ENCODE measurements around the gene RS1. TPM values are rescaled to one million over a fixed set of nuclear protein-coding genes. Genes with fewer than 3 reads are reported as not detected.

RS1 gene
- total RNA-seq, 1 experiment from 2014 or later, result 0.08 TPM

DNA sequence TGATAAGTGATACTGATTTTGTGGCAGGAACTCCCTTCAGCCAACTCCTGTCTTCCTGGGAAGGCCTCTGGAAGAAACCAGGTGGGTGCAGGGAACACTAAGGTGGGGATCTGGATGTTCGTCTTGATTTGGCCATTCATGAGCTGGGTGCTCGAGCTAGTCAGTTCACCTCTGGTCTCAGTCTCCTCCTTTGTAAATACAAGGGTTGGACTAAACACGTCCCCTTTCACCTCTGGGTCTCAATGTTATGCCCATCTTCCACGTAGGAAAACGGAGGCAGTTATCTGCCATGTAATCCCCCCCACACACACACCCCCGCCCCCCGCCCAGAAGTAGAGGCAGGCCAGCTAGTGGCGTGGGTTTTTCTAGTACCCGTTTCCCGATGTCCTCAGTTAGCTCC, 4.1 kb upstream of the RS1 start:
- no peak for DNase-seq (ENCODE audit: low read depth, low spot score)
- in situ Hi-C loops (cut with HindIII; ENCODE audit: low pct_unique_long_range_greater_than_20kb, low sequenced_read_pairs), result no loop called here

DNA sequence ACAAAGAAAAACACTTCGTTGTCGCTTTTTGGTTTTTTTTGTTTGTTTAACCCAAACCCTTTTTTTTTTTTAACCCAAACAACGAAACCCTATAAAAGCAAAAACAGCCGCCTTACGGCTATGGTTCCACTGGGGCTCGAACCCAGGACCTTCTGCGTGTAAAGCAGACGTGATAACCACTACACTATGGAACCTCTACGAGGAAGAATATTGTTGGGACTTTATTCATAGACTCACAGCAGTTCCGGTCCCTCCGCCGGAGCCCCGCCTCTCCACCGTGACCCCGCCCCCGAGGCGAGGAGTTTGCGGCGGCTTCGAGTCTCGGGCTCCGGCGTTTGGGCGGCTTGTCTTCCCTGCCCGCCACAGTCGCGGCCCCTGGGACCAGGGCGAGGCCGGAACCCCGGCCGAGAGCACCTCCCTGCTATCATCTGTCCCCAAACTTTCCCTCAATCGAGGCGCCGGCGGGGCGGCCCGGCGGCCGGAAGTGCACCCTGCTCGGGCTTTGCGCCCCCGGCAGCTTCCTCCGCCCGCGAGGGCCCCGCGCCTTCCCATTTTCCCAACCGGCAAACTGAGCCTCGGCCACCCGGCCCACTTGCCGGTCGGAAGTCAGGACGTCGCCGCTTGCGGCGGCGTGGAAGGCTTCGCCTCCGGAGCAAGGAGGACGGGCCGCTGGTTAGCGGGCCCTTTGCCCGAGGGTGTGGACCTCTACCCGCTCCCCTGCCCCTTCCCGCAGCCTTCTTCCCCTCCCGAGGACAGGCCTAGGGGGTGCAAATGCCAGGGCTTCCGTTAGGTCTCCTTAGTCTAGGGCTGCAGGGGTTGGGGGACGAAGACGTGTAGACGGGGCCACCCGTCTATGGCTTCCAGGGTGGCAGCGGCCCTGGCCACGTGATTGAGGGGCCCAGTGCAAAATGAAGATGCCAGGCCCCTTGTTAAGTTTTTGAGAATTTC, 3.2 kb upstream of the RS1 start:
- peak; percentile 73 for DNase-seq (ENCODE audit: low read depth, low spot score)
- in situ Hi-C loops (cut with HindIII; ENCODE audit: low pct_unique_long_range_greater_than_20kb, low sequenced_read_pairs), result no loop called here

DNA sequence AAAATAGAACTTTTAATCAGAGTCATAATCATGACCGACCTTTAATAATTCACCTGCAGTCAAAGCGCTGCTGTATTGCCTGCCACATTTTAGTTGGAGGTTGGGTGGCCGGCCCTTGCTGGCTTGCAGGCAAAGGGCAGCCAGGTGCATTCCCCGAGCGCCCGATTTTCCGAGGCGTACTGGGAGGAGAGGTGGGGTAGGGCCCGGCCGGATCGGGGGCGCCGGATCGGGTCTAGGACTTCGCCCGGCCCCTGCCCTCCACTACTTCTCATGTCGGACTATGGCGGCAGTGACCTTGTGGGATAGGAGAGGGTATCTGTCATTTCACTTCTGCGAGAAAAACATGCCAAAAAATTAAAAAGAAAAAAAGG, 2.5 kb upstream of the RS1 start:
- in situ Hi-C loops (cut with HindIII; ENCODE audit: low pct_unique_long_range_greater_than_20kb, low sequenced_read_pairs), result no loop called here
- DNase-seq (ENCODE audit: low read depth, low spot score), result no peak

DNA sequence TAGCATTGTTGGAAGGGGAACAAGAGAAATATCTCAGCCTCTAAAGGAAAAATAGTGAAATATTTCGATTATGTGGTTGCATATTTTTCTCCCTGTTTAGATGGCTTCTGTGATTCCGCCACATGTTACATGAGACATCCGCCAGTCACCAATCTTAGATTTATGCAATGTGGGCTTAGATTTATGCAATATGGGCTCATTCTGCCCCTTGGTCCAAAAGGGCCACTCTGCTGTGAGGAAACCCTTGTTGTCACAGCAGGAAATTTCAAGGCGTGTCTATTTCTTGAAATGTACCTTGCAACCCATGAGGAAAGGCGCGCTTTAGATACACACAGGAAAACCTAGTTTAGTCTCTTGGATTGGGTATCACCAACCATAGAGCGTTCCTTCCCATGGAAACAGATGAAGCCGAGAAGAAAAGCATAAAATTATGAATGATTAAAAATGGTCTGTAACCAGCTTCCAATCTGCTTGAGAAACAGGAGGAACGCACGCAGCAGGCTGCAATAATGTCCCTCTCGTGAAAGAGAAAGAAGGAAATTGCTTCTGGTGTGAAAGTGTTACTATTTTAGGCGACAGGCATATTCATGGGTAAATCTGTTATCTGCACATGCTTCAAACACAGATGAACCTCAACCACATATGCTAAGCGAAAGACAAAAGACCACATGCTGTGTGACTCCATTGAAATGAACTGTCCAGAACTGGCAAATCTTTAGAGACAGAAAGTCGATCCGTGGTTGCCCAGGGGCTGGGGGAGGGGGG, 3.7 kb downstream of the RS1 start:
- no peak for DNase-seq (ENCODE audit: low read depth, low spot score)
- in situ Hi-C loops (cut with HindIII; ENCODE audit: low pct_unique_long_range_greater_than_20kb, low sequenced_read_pairs), result no loop called here

DNA sequence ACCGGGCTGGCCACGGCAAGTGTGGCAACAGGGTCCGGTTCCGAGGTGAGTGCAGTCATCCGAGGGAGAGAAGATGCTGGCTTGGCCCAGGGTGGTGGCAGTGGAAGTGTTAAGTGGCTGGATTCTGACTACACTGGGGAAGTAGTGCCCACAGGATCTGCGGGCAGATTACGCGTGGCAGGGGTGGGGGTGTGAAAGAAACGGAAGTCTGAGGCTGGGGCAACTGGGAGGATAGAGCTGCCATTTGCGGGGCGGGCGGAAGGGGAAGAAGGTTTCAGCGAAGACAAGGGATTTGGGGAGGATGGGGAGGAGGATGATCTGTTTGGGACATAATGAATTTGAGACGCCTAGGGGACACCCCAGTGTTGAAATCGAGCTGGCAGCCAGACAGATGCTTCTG, 5.3 kb downstream of the RS1 start:
- no peak for DNase-seq (ENCODE audit: low read depth, low spot score)
- in situ Hi-C loops (cut with HindIII; ENCODE audit: low pct_unique_long_range_greater_than_20kb, low sequenced_read_pairs), result no loop called here

DNA sequence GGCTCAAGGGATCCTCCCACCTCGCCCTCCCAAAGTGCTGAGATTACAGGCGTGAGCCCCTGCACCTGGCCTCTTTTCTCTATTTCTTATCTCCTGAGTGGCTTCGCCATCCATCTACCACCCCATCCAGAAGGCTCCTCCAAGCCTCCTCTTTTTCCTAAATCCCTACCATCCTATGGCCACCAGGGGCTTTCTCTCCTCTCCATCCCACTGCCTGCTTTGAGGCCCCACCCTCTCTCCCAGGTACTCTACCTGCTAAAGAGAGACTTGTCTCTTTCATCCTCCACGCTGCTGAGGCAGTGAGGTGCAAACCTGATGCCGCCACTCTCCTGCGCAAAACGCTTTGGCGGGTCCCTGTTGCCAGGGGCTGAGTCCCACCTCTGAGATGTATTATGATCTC, 7.0 kb downstream of the RS1 start:
- no peak for DNase-seq (ENCODE audit: low read depth, low spot score)
- in situ Hi-C loops (cut with HindIII; ENCODE audit: low pct_unique_long_range_greater_than_20kb, low sequenced_read_pairs), result no loop called here

DNA sequence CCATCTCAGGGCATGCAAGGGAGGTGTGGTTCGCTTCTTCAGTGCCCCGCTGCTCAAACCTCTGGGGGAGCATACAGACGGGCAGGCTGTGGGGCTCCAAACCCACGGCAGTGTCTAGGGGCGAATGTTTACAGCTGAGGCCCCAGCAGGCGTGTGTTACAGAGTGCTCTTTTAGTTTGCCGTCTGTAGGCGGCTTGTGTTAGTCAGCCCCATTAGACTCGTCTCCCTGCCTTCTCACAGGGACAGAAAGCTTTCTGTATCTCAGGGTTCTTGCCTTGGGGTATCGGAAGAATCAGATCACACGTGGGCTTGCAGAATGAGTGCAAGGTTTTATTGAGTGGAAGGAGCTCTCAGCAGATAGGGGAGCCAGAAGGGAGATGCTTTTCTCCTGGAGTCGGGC, 10.6 kb downstream of the RS1 start:
- in situ Hi-C loops (cut with HindIII; ENCODE audit: low pct_unique_long_range_greater_than_20kb, low sequenced_read_pairs), result no loop called here
- peak; percentile 54 for DNase-seq (ENCODE audit: low read depth, low spot score)

DNA sequence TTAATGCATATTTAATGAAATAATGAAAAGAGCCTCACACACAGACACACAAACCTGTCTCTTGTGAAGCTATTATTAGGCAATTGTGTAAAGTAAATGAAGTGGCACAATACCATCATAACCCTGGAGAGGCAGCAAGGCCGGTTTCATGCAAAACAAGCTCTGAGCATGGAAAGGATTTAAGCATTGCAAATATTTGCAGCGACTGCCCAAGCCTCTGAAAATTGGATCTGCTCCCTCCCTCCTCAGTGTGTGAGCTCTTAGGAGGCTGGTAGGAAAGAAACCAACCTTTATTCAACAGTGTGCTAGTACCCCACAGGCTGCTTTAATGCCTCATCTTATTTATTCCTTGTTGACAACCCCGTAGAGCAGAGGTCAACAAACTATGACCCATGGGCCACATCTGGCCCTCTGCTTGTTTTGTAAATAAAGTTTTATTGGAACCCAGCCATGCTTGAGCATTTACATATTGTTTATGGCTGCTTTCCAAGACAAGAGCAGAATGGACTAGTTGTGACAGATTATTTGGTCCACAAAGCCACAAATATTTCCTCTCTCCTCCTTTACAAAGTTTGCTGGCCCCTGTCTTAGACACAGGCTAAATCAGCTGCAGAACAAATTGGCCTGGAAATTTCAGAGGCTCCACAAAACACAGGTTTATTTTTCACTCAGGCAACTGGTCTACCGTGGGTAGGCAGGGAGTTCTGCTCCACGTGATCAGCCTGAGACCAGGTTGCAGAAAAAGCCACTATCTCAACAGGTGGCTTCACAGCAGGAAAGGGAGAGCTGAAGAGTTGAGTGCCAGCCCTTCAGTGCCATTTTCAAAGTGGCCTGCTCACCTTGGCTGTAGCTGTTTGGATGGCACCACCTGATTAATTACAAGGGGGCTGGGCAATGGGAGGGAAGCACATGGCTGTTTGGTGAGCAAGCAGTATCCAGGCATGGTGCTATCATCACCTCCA, 16.8 kb downstream of the RS1 start:
- no peak for DNase-seq (ENCODE audit: low read depth, low spot score)
- in situ Hi-C loops (cut with HindIII; ENCODE audit: low pct_unique_long_range_greater_than_20kb, low sequenced_read_pairs), result no loop called here

DNA sequence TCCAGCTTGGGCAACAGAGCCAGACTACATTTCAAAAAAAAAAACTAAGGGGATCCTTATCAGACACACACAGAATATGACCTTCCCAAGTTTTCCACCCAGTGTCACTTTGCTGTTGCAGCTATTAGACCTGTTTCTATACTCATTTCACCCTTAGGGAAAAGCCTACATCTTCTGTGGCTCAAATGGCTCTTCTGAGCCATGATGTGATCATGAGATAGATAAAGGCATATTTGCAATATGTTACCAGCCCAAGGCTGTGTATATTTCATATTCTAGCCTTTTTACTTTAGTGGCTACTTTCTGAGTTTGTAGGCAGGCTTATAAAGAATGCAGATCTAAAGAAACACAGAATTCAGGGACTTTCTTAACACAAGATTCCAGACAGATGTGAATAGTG, 19.3 kb downstream of the RS1 start:
- DNase-seq (ENCODE audit: low read depth, low spot score), result no peak
- in situ Hi-C loops (cut with HindIII; ENCODE audit: low pct_unique_long_range_greater_than_20kb, low sequenced_read_pairs), result no loop called here

DNA sequence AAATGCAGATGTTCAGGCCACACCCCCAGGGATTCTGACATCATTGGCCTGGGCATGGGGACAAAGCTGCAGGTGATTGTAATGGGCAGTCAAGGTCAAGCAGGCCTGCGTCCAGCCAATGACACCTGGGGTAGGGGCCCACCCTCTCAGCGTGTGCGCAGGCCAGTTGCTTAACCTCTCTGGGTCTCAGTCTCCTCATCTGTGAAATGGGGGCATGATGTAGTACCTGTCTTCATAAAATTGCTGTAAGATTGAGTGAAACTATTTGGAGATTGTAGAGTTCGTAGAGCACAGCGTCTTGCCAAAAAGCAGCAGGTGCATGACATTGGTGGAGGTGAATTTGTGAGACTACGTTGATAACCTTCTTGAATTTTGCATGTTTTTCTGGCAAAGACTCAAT, 21.2 kb downstream of the RS1 start:
- in situ Hi-C loops (cut with HindIII; ENCODE audit: low pct_unique_long_range_greater_than_20kb, low sequenced_read_pairs), result no loop called here

DNA sequence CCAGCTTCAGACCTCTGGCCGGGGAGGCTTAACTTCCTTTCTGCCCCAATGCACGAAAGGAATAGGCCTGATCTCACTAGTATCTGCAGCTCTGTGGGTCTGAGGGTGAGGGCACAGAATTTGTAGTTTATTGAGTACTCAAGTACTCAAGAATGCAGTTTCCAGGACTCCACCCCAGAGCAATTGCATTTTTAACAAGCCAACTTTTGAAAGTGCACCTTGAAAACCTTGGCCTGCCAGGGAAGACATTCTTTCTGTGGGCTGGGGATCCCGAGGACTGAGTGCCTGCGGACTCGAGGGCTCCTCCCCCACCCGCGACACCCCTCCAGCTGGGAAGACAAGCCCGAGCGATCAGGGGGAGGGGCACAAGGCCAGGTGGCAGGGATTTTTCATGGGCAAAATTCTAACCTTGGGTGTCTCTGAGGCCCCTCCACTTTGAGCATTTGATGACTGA, 22.4 kb downstream of the RS1 start:
- in situ Hi-C loops (cut with HindIII; ENCODE audit: low pct_unique_long_range_greater_than_20kb, low sequenced_read_pairs), result no loop called here
- no peak for DNase-seq (ENCODE audit: low read depth, low spot score)

More for the DNA sequence above, 21.2 kb downstream of the RS1 start:
- DNase-seq (ENCODE audit: low read depth, low spot score), result no peak

DNA sequence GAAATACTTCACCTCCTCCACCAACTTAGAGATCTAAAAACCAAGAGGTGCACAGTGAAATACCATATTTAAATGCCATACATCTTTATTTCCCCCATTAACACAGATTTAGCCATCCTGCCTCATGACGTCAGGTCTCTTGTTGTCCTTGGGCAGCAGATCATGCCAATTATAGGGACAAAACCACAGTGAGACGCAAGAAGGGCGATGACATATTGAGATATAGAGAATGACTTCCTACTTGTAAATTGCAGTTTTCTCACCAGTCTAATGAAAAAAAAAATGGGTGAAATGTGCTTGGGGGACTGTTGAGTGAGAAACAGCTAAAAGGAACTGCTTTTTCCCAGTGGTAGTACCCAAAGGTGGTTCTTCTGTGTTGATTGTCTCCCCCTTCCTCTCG, 24.3 kb downstream of the RS1 start:
- in situ Hi-C loops (cut with HindIII; ENCODE audit: low pct_unique_long_range_greater_than_20kb, low sequenced_read_pairs), result no loop called here
- DNase-seq (ENCODE audit: low read depth, low spot score), result no peak

DNA sequence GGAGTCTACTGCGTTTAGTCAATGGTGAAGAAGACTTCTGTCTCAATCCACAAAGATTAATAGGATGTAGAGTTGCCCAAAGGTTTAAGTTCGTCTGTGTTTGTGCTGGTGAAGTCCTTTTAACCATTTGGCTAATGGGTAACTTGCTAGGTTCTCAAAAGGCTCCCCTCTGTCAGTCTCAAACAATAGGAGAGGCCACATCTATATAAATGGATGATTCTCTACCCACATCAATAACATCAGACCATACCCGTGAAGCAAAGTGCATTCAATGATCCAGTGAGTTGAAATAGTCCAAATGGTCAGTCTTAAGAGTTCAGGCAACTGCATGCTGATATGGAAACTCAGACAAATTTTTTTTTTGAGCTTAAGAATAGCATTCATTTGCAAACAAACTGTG, 28.1 kb downstream of the RS1 start:
- no peak for DNase-seq (ENCODE audit: low read depth, low spot score)

DNA sequence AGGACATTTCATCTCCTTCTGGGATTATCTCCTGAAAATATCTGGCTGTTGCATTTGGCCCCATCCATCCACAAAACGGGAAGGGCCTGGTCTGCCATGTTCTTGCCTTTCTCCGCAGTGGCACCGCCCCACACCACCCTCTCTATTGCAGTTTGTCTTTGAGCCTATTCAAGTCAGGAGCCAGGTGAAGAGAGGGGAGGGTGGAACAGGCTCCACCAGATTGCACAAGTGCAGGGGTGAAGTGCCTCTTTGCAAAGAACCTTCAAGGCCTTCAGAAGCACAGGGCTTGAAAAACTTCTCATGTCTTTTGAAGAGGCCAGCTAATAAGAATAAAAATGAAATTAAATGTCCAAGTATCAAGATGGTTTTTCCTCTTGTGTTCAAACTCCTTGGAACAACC, 28.7 kb downstream of the RS1 start:
- DNase-seq (ENCODE audit: low read depth, low spot score), result no peak
- in situ Hi-C loops (cut with HindIII; ENCODE audit: low pct_unique_long_range_greater_than_20kb, low sequenced_read_pairs), result no loop called here

More for the DNA sequence above, 28.1 kb downstream of the RS1 start:
- in situ Hi-C loops (cut with HindIII; ENCODE audit: low pct_unique_long_range_greater_than_20kb, low sequenced_read_pairs), result no loop called here

DNA sequence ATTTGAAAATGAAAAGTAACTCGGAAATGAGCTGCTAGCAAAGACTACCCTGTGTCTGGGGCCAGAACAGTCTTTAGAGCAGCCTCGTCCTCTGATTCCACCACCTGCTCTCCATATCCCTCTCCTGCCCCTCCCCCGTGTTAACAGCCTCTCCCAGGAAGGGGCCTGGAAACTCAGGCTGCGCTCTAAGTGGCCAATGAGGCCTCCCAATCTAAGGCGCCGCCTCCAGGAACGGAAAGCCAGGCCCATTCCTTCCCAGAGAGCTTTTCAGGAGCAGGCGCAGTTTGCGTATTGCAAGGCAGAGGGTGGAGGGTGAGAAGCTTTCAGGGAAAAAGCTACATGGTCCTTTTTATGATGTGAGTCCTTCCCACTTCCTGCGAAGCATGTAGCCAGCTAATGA, 31.2 kb downstream of the RS1 start:
- in situ Hi-C loops (cut with HindIII; ENCODE audit: low pct_unique_long_range_greater_than_20kb, low sequenced_read_pairs), result no loop called here
- DNase-seq (ENCODE audit: low read depth, low spot score), result no peak

DNA sequence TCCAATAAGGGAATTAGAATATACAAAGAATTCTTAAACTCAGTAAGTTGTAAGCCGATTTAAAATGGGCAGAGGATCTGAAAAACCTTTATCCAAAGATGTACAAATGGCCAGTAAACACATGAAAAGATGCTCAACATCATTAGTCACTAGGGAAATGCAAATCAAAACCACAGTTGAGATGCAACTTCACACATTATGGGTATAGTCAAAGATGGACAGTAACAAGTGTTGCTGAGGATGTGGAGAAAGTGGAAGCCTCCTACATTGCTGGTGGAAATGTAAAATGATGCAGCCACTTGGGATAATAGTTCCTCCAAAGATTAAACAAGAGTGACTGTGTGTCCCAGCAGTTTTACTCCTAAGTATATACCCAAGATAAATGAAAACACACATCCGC, 32.6 kb downstream of the RS1 start:
- in situ Hi-C loops (cut with HindIII; ENCODE audit: low pct_unique_long_range_greater_than_20kb, low sequenced_read_pairs), result no loop called here
- no peak for DNase-seq (ENCODE audit: low read depth, low spot score)

DNA sequence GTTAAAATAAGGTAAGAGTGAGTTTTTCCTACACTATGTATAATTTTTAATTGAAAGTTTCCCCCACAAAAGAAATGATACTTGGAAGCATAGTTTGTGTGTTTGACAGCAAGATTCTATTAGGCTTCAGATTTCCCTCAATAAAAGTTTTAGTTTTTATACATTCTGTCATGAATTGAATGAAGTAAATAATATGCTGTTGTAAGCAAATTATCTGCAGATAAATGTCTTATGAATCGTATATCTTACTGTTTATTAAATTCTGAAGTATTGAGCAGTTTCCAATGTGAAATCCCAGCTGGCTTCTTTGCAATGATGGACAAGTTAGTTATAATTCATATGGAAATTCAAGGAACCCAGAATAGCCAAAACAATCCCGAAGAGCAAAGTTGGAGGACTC, 33.5 kb downstream of the RS1 start:
- in situ Hi-C loops (cut with HindIII; ENCODE audit: low pct_unique_long_range_greater_than_20kb, low sequenced_read_pairs), result no loop called here

DNA sequence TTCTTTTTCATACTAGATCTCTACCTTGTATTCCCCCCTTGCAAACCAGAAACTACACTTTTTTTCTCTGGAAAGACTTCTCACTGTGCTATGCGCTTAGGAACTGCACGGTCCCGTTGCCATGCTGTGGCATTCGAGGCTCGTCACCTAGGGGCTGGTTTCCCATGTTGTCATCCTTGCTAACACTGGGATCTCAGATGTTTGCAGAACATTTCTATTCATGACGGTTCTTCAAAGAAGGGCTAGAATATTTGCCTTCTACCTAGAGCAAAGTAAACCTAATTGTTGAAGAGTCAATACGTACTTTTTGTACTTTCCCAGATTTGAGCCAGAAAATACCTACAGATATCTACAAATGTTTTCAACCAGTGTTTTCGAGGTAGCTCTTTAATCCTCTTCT, 41.0 kb downstream of the RS1 start:
- in situ Hi-C loops (cut with HindIII; ENCODE audit: low pct_unique_long_range_greater_than_20kb, low sequenced_read_pairs), result no loop called here
- no peak for DNase-seq (ENCODE audit: low read depth, low spot score)

More for the DNA sequence above, 33.5 kb downstream of the RS1 start:
- DNase-seq (ENCODE audit: low read depth, low spot score), result no peak
